GM06990 (cell line): ENCODE data around the gene SLC35D3.

ENCODE experiments used
- DNase-seq: peaks from one replicate; pipeline ENCODE4 v3.0.0-alpha.2; 2011; ENCODE audit not compliant: insufficient read length; ENCODE audit errors: extremely low read depth
- H3K27me3 ChIP-seq: replicated peaks from 2 replicates; pipeline ENCODE4 v1.6.0; 2011; ENCODE audit warnings: low read length; ENCODE audit not compliant: control insufficient read depth, insufficient read depth
- H3K36me3 ChIP-seq: 2 replicates; pipeline ENCODE4 v1.5.1; 2011; ENCODE audit warnings: low read length; ENCODE audit not compliant: control insufficient read depth, insufficient read depth
- H3K4me3 ChIP-seq: replicated peaks from 2 replicates; pipeline ENCODE4 v1.5.1; 2011; ENCODE audit warnings: low read depth, mild to moderate bottlenecking, control low read depth, low read length
- CTCF ChIP-seq: IDR thresholded peaks from 2 replicates; pipeline ENCODE4 v1.5.1; 2011; ENCODE audit warnings: low read length, control low read depth, mild to moderate bottlenecking, inconsistent platforms; ENCODE audit not compliant: insufficient read depth, poor library complexity, severe bottlenecking

SLC35D3 gene

GRCh38 chr6:136889271-136890193 lies 32.6 kb upstream of the SLC35D3 start:
- no peak for TF ChIP-seq CTCF
- Histone ChIP-seq H3K27me3 (no peaks in the 10 kb centered on the region), H3K4me3 (no peak overlapping the region), H3K36me3 (no peaks in the 10 kb centered on the region)
- DNase-seq: no peak

DNA sequence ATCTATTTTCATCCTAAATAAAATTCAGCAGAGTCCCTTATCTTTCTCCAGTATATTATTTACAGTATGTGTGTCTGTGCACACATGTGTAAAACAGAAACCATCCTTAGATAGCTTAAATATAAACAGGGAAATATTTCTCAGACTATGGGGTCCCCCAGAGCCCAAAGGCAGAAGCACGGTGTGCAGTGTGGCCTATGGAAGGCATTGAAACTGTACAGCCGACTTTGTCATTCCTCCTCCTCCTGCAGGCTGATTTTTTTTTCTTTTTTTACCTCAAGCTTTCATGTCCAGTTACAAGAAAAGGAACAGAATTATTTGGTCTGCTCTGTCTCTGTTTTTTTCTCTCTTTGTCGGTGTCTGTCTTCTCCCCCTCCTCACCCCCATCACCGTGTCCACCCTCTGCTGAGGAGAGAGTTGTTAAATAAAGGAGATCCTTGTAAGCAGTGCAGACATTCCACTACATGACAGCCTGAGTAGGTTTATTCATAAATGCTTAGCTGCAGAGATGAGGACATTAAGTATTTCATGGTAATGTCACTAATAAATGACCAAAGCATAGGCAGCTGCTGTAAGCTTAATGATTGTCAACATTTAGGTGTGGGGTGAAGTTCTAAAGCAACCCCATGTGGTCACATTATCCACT lies 31.8 kb upstream of the SLC35D3 start:
- Histone ChIP-seq H3K4me3 (no peak overlapping the region), H3K27me3 (no peaks in the 10 kb centered on the region), H3K36me3 (no peaks in the 10 kb centered on the region)
- DNase-seq: no peak
- TF ChIP-seq CTCF: no peak

DNA sequence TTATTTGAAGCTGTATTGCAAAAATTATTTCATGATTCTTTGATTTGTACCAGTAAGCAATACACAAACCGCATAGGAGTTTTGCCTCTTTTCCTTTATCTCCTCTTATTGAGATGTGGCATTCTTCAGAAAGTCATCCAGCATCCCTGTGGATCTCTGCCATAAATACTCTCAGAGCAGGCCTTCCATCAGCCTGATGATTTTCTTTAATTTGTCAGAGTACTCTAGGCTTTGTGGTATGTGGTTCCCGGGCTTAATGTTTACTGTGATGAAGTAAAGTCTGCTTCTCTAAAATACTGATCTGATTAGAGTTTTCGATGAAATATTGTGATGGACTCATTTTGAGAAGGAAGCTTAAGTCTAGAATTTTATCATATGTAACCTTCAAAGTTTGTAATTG lies 31.1 kb upstream of the SLC35D3 start:
- Histone ChIP-seq H3K36me3 (no peaks in the 10 kb centered on the region), H3K4me3 (no peak overlapping the region), H3K27me3 (no peaks in the 10 kb centered on the region)
- TF ChIP-seq CTCF: no peak
- no peak for DNase-seq

GRCh38 chr6:136893187-136893586 lies 28.9 kb upstream of the SLC35D3 start:
- Histone ChIP-seq H3K27me3 (no peaks in the 10 kb centered on the region), H3K4me3 (no peak overlapping the region), H3K36me3 (no peaks in the 10 kb centered on the region)
- TF ChIP-seq CTCF: no peak
- DNase-seq: no peak

DNA sequence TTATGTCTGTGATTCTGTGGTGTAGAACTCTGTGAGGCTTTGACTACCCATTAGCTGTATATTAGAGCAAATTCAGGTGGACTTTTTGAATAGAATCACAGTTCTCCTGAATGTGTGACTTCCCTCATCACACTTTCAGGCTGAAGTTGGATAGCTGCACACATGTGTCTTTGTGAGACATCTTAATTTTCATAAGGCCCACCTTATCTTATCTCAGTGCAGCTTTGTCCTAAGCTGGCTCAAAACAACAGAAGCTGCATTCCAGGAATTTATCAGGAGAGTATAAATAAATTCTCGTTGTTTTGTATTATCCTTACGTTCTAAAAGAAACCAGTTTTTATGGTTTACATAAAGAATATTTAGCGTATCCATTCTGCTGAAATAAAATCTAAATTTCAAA lies 26.2 kb upstream of the SLC35D3 start:
- TF ChIP-seq CTCF: no peak
- H3K27me3 ChIP-seq: no peaks in the 10 kb centered on the region
- H3K4me3 ChIP-seq: no peak overlapping the region
- no peak for DNase-seq
- peaks cover 1% of the 10 kb centered on the region for H3K36me3 ChIP-seq
